Skeletal muscle satellite cell (primary cell): ENCODE results near the gene HEATR9.

Experiments
- H3K27me3 ChIP-seq: 2 replicates; pipeline ENCODE4 v1.7.0; 2013; ENCODE audit warnings: low read length; ENCODE audit not compliant: control insufficient read depth, insufficient read depth
- H3K36me3 ChIP-seq: 2 replicates; pipeline ENCODE4 v1.7.0; 2013; ENCODE audit warnings: mild to moderate bottlenecking, control low read depth, low read length; ENCODE audit not compliant: insufficient read depth
- H3K4me1 ChIP-seq: 2 replicates; pipeline ENCODE4 v1.7.0; 2013; ENCODE audit warnings: low read length; ENCODE audit not compliant: control insufficient read depth, insufficient read depth
- H3K4me2 ChIP-seq: 2 replicates; pipeline ENCODE4 v1.7.0; 2013; ENCODE audit warnings: mild to moderate bottlenecking, low read length
- H3K4me3 ChIP-seq: 2 replicates; pipeline ENCODE4 v1.7.0; 2013; ENCODE audit warnings: low read length
- H3K9ac ChIP-seq: 2 replicates; pipeline ENCODE4 v1.7.0; 2013; ENCODE audit warnings: mild to moderate bottlenecking, low read depth, low read length, moderate library complexity
- H3K9me3 ChIP-seq: replicated peaks from 2 replicates; pipeline ENCODE4 v1.7.0; 2013; ENCODE audit warnings: mild to moderate bottlenecking, control low read depth, low read length

Gene HEATR9

DNA sequence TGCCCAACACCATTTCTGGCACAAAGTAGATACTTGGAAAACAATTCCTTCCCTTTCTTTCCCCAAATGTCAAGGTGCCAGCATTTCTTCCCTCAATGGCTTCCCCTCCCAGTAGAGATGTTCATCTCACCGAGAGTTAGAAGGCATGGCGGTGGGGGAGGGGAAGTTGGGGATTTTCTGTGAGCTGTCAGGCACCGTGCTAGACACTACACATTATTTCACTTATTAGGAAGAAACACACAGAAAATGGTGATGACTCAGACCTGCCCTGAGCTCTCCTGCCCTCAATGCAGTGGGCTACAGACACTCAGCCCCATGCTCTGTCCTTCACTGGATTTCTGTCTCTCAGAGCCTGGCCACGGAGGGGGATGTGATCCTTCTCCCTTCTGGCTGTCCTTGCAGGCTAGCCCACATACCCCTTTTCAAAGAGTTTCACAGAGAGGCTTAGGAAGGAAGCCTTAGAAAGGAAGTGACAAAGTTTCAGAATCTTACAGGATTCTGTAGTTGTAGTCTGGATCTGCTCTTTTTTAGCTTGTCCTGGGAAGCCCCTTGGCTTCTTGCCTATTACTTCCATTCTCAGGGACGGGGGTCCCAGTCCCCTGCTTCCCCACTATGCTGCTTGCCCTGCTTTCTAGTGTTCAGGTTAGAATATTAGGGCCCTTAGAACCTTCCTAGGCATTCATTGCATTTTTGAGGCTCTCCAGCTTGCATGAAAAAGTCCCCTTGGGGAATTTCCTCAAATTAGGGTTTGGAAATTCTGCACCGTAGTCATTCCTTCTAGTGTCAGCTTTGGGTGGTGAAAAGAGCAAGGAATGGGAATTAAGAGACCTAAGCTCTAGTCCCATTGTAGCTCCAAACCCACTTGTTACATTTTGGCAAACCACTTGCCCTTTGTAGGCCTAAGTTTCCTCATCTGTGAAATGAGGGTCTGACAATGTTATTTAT, 23.7 kb upstream of the HEATR9 start:
- H3K9ac ChIP-seq, result no peak overlapping the region
- no peaks in the 10 kb centered on the region for H3K27me3 ChIP-seq
- H3K9me3 ChIP-seq, result no peaks in the 10 kb centered on the region
- no peak overlapping the region for H3K4me3 ChIP-seq
- peaks cover 10% of the 10 kb centered on the region for H3K4me1 ChIP-seq
- no peak overlapping the region for H3K4me2 ChIP-seq
- no peaks in the 10 kb centered on the region for H3K36me3 ChIP-seq

DNA sequence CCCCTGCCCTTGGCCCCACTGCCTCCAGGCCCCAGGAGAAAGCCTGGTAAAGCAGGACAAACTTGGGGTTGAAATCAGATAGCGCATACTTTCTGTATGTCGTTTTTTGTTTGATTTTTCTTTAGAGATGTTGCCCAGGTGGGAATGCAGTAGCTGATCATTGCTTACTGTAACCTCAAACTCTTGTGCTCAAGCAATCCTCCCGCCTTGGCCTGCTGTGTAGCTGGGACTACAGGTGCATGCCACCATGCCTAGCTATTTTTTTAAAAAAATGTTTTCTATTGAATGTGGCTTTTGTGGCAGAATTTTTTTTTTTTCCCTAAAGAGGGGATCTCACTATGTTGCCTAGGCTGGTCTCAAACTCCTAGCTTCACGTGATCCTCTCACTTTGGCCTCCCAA, 22.6 kb upstream of the HEATR9 start:
- Histone ChIP-seq H3K9me3 (no peaks in the 10 kb centered on the region), H3K4me1 (peaks cover 10% of the 10 kb centered on the region), H3K27me3 (no peaks in the 10 kb centered on the region), H3K36me3 (no peaks in the 10 kb centered on the region), H3K9ac (no peak overlapping the region), H3K4me3 (no peak overlapping the region), H3K4me2 (no peak overlapping the region)

DNA sequence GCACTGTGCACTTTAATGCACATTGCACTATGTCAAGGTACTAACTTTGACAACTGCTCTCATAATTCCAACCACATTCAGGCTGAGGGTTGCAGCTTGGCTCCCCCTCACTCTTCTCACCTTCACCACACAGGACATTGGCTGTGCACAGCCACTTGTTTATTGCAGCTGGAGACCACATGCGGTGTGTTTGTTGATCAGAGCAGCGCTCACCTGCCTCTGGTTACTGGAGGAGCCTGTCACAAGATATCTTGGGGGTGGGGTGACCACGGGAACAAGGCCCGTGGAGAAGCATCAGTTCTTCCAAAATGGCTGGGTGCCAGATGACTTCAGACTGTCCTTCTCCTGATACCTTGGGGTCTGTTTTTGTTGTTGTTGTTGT, 22.1 kb upstream of the HEATR9 start:
- Histone ChIP-seq H3K4me1 (peaks cover 6% of the 10 kb centered on the region), H3K27me3 (no peaks in the 10 kb centered on the region), H3K9ac (no peak overlapping the region), H3K36me3 (no peaks in the 10 kb centered on the region), H3K4me3 (no peak overlapping the region), H3K9me3 (no peaks in the 10 kb centered on the region), H3K4me2 (no peak overlapping the region)

DNA sequence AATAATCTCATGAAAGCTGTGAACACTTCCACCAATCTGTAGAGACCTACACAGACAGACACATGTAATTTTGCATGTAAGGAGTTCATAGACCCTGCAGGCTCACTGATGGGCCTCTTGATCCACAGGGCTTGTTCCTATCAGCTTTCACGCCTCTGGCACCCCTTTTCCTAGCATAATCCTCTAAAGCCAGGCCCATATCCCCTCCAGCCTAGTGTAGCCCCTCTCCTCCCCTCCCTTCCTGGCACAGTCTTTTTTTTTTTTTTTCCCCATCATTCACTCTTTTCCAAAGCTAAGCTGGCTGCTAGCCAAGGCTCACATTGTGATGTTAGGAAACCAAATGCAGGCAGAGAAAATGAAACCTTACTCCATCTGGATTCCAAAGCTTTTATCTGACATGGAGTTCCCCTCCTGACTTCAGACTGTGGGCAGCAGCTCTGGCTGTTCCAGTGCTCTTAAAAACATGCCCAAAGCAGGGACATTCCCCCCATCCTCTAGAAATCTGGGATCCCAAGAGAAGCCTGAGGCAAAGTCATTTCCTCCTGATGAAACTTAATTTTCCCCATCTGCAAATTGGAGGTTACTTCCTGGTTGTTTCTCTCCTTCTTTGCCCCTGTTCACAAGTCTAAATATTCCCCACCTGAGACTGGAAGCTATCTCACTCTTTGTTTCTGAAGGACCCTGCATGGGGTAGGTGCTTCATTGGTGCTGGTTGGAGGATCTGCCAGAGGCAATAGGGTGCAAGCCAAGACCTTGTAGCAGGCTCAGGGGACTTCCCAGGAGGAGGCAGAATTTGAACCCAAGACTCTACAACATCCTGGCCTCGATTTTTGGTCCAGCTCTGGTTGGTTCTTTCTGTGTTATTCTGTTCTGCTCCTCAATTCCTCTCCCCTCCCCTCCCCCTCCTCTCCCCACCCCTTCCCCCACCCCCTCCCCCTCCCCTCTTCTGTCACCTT, 21.4 kb upstream of the HEATR9 start:
- H3K9me3 ChIP-seq, result no peaks in the 10 kb centered on the region
- no peak overlapping the region for H3K4me3 ChIP-seq
- no peak overlapping the region for H3K9ac ChIP-seq
- H3K4me1 ChIP-seq, result no peaks in the 10 kb centered on the region
- no peaks in the 10 kb centered on the region for H3K27me3 ChIP-seq
- H3K4me2 ChIP-seq, result no peak overlapping the region
- no peaks in the 10 kb centered on the region for H3K36me3 ChIP-seq

DNA sequence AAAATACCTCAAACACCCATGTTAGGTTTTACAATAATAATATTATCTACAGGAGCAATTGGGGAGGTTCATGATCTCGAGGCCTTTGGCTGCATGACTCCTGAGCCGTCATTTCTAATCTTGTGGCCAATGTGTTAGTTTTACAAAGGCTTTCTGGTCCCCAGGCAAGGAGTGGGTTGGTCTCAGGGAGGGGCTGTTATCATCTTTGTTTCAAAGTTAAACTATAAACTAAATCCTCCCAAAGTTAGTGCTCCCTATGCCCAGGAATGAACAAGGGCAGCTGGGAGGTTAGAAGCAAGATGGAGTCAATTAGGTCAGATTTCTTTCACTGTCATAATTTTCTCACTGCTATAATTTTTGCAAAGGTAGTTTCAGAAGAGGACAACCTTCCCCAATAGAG, 20.6 kb upstream of the HEATR9 start:
- Histone ChIP-seq H3K4me2 (no peak overlapping the region), H3K9me3 (no peaks in the 10 kb centered on the region), H3K36me3 (no peaks in the 10 kb centered on the region), H3K4me3 (no peak overlapping the region), H3K9ac (no peak overlapping the region), H3K4me1 (no peaks in the 10 kb centered on the region), H3K27me3 (no peaks in the 10 kb centered on the region)

DNA sequence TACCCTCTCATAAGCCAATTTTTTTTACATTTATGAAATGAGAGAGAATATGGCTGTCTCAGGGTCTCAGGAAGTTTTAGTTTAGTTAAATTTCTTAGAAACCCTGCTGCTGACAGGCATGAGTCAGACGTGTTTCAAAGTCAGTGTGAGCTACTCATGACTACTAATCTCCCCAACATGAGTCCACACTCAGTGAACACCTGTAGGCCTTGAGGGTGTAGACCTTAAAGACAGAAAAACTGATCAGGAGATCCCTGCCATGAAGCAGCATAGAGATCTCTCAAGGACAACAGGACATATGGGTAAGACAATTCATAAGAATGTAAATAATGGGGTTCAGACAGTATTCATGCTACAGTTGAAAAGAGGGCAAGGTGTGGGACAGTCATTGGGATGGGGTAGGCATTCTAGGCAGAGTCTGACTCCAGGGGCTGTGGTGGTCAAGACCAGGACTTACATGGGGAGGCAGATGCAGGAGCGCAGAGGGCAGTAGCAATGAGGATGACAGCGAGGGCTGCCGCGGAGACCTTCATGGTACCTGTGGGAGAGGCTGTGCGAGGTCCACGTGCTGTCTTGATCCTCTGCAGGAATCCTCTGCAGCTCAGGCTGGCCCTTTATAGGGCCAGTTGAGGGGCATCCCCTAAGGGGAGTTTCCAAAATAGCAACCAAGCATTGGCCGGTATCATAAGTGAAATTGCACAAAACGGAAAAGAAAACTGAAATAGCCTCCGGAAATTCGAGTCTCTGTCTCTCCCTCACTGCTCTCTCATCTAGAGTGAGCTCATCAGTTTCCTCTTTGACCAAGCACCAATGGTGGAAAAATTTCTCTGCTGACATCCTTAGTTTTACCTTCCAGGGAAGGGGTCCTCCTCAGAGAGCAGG, 11.3 kb upstream of the HEATR9 start, which contains the start of gene CCL5:
TSS of gene CCL5 (minus strand) at position 588 of the 882 bp plus-strand sequence.
- H3K9me3 ChIP-seq, result no peaks in the 10 kb centered on the region
- H3K27me3 ChIP-seq, result peaks cover 4% of the 10 kb centered on the region
- no peak within 1 kb of the TSS for H3K9ac ChIP-seq
- no peaks in the 10 kb centered on the region for H3K36me3 ChIP-seq
- H3K4me1 ChIP-seq, result no peaks in the 10 kb centered on the region
- no peak within 1 kb of the TSS for H3K4me3 ChIP-seq
- no peak within 1 kb of the TSS for H3K4me2 ChIP-seq

DNA sequence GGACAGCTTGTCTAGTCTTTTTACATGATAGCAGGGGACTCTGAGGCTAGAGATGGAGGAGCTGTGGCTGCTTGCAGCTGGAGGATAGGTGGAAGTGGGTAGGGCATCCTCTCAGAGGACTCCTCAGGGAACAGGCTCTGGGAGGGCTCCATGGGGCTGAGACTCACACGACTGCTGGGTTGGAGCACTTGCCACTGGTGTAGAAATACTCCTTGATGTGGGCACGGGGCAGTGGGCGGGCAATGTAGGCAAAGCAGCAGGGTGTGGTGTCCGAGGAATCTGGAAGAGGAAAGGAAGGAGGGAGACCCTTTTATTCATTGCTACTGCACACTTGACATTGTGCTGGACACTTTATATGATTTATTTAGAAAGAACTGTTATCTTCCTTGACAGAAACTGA, 9.7 kb upstream of the HEATR9 start:
- H3K9me3 ChIP-seq, result no peaks in the 10 kb centered on the region
- H3K4me3 ChIP-seq, result no peak overlapping the region
- H3K27me3 ChIP-seq, result peaks cover 4% of the 10 kb centered on the region
- H3K9ac ChIP-seq, result no peak overlapping the region
- no peaks in the 10 kb centered on the region for H3K4me1 ChIP-seq
- no peaks in the 10 kb centered on the region for H3K36me3 ChIP-seq
- no peak overlapping the region for H3K4me2 ChIP-seq

DNA sequence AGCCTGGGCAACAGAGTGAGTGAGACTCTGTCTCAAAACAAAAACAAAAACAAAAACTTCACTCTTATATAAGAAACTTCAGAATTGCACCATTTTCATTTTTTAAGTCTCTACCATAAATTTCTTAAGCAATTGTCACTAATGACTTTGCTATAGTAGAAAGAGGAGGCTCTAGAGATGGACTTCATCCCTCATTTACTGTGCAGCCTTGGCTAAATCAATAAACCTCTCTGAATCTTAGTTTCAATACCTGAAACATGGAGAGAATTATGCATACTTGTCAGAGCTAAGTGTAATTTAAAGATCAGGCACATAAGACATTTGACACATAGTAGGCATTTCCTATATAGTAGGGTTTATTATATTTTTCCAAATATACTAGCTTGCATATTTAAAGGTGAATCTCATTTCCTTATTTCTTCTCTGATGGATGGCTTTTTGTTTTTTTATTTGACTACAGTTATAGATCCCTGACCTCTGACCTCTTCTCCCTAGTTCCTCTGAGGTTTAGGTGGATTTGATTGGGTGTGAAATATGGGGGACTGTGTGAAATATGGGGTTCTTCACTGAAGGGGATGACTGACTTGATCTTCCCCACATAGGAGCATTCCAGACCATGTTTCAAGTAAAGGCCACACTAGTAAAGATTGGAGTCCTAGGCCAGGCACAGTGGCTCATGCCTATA, 8.8 kb upstream of the HEATR9 start:
- no peaks in the 10 kb centered on the region for H3K4me1 ChIP-seq
- peaks cover 4% of the 10 kb centered on the region for H3K27me3 ChIP-seq
- H3K9ac ChIP-seq, result no peak overlapping the region
- no peaks in the 10 kb centered on the region for H3K36me3 ChIP-seq
- no peaks in the 10 kb centered on the region for H3K9me3 ChIP-seq
- no peak overlapping the region for H3K4me2 ChIP-seq
- H3K4me3 ChIP-seq, result no peak overlapping the region

DNA sequence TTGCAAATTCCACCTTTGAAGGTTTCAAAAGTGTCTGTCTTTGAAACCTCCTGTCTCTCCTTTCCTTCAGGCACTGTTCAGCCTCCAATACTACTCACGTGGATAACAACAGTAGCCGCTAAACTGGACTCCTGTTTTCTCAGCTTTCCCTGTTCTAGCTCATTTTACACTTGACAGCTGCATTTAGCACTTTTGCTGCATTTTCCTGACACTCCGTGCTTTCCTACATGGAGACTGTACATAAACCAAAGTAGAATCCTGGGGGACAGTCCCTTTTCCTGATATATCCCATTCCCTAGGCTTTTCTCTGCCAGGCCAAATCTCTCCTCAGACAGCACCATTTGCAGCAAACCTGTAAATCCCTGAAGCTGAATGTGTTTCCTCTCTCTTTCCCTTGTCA, 7.8 kb upstream of the HEATR9 start:
- H3K27me3 ChIP-seq, result peaks cover 4% of the 10 kb centered on the region
- no peaks in the 10 kb centered on the region for H3K4me1 ChIP-seq
- no peaks in the 10 kb centered on the region for H3K36me3 ChIP-seq
- H3K9me3 ChIP-seq, result no peaks in the 10 kb centered on the region
- no peak overlapping the region for H3K4me3 ChIP-seq
- no peak overlapping the region for H3K4me2 ChIP-seq
- H3K9ac ChIP-seq, result no peak overlapping the region

DNA sequence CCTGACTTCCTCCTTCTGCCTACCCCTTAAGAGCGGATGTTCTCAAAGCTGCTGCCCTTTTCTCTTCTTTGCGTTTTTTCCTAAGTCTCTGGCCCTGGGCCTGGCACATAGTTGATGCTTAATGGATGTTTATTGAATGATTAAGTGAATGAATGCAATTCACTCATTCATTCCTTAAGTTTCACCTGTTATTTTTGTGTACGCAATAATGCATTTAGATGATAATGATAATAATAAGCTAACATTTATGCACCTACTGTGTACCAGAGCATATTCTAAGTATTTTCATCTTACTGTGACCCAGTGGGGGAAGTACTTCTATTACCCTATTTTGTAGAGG, 7.1 kb upstream of the HEATR9 start:
- H3K36me3 ChIP-seq, result no peaks in the 10 kb centered on the region
- no peak overlapping the region for H3K9ac ChIP-seq
- no peak overlapping the region for H3K4me2 ChIP-seq
- no peak overlapping the region for H3K4me3 ChIP-seq
- H3K9me3 ChIP-seq, result no peaks in the 10 kb centered on the region
- H3K27me3 ChIP-seq, result peaks cover 4% of the 10 kb centered on the region
- H3K4me1 ChIP-seq, result no peaks in the 10 kb centered on the region
